Heart right ventricle (tissue), 16 donors: ENCODE data around the gene HOXC12. TPM values are rescaled to one million over a fixed set of nuclear protein-coding genes. Genes with fewer than 3 reads are reported as not detected.

Experiments used
- ATAC-seq, 8 donors: fragments of 200-7000 bp; cut with Tn5 transposase; one replicate each; pipeline ENCODE4 v1.9.1; 2020; ENCODE audit warnings: mild to moderate bottlenecking in 8 of 8, moderate library complexity in 8 of 8, moderate number of reproducible peaks in 1 of 8
- DNase-seq, 2 donors: peaks; one replicate each; pipeline ENCODE4 v3.0.0-alpha.2; 2020
- H3K27ac ChIP-seq, 10 donors: fragments of 200-600 bp; sonication (generic) in 2 of 10; one replicate each; pipeline versions ENCODE4 v1.5.0 to v1.8.0; 2020 to 2022; ENCODE audit warnings: mild to moderate bottlenecking in 3 of 10
- H3K27me3 ChIP-seq, 7 donors: fragments of 200-600 bp; one replicate each; pipeline ENCODE4 v1.8.0; 2021 to 2022; ENCODE audit warnings: mild to moderate bottlenecking in 2 of 7
- H3K36me3 ChIP-seq, 9 donors: fragments of 200-600 bp; sonication (generic) in 1 of 9; one replicate each; pipeline versions ENCODE4 v1.5.0 to v1.8.0; 2020 to 2022; ENCODE audit warnings: mild to moderate bottlenecking in 2 of 9
- H3K4me1 ChIP-seq, 9 donors: fragments of 200-600 bp; sonication (generic) in 1 of 9; one replicate each; pipeline versions ENCODE4 v1.5.0 to v1.8.0; 2020 to 2022; ENCODE audit warnings: mild to moderate bottlenecking in 4 of 9
- H3K4me3 ChIP-seq, 10 donors: fragments of 200-600 bp; sonication (generic) in 2 of 10; one replicate each; pipeline versions ENCODE4 v1.5.0 to v1.8.0; 2020 to 2022; ENCODE audit warnings: mild to moderate bottlenecking in 7 of 10, moderate library complexity in 2 of 10
- H3K9me3 ChIP-seq, 11 donors: fragments of 200-600 bp in 10 of 11; sonication (generic) in 2 of 11; one replicate each; pipeline versions ENCODE4 v1.5.0 to v1.8.0; 2013 to 2022; ENCODE audit warnings: mild to moderate bottlenecking in 2 of 11, control low read depth in 1 of 11, moderate library complexity in 1 of 11
- CTCF ChIP-seq, 9 donors: fragments of 200-600 bp; sonication (generic) in 2 of 9; IDR thresholded peaks; one replicate each; pipeline versions ENCODE4 v1.5.0 to v1.8.0; 2021 to 2022; ENCODE audit warnings: antibody characterized with exemption in 9 of 9, mild to moderate bottlenecking in 5 of 9, moderate library complexity in 1 of 9
- WGBS, 2 donors: extraction: QIAGEN DNeasy Blood & Tissue Kit; methylation state at CpG; one replicate each; pipeline ENCODE4 v1.1.7; 2013; ENCODE audit warnings: inconsistent platforms in 1 of 2; 5-methylcytosine and 5-hydroxymethylcytosine counted together
- intact Hi-C, 10 donors: fragments of 100-400 bp; cut with DNase I; formaldehyde crosslinking; loops; one replicate each; pipeline versions ENCODE4 v1.11.1 to v1.14.2; 2022
- polyA plus RNA-seq, 2 donors: library from polyadenylated mRNA; stranded (reverse); fragments of 200-250 nt; gene quantifications; one replicate each; pipeline ENCODE4 v1.2.3, GENCODE V29; 2013
- total RNA-seq, 10 donors: library from RNA; stranded (reverse); fragmentation: NEBNext Ultra II Directional in 3 of 10; extraction: Animal tissue kit (Norgen Biotek cat#: 25700) in 3 of 10; gene quantifications; one replicate each; pipeline versions ENCODE4 v1.2.1 to v1.2.4, GENCODE V29; 2021 to 2023
- donor health status: Arrhythmogenic right ventricular cardiomyopathy.
- donor health status: ischemic (EF 13 %, LVEDD 7.1; RV severe dilation, severe dysfunction).
- donor health status: healthy with polysubstance abuse.
- donor health status: DM: no; HTN: yes; CAD: no.
- donor health status: DM: no; HTN: no; CAD: no.
- donor health status: ischemic (EF 25% LVEDD 6.9; RV normal size, moderate dysfunction).
- donor health status: ischemic (EF 25% LVEDD 5.7; RV mildly dilated, moderate dysfunction).
- donor health status: healthy.
- donor health status: DM: yes; HTN: yes; CAD: no.
- donor health status: Ischemic cardiomyopathy.
- donor health status: ischemic (EF 35%, LVEDD 5.7; RV mildly dilated, moderate dysfunction).
- donor health status: nonischemic (EF 11% LVEDD 7.7; RV severe dilation, severe dysfunction).
- donor health status: DM: yes; HTN: yes; CAD: no.
- donor health status: PGD.
- donor health status: ischemic (EF 29% LVEDD 5.4; RV normal size, mild dysfunction).
- donor health status: nonischemic (EF 23%, LVEDD 6.1; RV moderate dilation, normal function).

Gene HOXC12
- total and polyA plus RNA-seq, 12 donors: not detected

DNA sequence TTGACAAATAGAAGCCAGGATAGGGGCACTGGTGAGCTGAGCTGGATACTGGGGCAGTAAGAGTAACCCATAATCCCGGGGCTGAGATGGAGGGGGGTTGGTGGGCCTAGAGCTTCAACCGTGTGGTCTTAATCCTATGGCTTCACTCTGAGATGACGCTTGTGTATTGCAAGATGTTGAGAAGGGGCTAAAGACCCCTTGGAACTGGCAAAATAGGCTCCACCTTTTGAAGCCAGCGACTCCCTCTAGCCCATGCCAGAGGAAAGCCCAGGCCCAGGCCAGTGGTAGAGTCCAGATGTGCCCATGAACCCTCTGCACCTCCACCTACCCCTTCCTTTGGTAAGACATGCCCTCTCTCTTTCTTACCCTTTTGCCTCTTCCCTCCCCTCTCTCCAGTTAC lies 4.6 kb downstream of the HOXC12 start:
- no peak for DNase-seq
- Histone ChIP-seq H3K27me3 (peaks cover 70 to 100% (median 100%) of the 10 kb centered on the region in 7 donors), H3K36me3 (no peaks in the 10 kb centered on the region), H3K4me1 (peaks cover 0 to 11% (median 3%) of the 10 kb centered on the region in 9 donors), H3K9me3 (no peaks in the 10 kb centered on the region), H3K27ac (no peak overlapping the region), H3K4me3 (no peak overlapping the region)
- ATAC-seq: no peak
- intact Hi-C loops: no loop called here
- no peak for TF ChIP-seq CTCF (IDR thresholded peaks at IDR 0.05)
- WGBS, 2 donors: 4 to 18% methylated on average over 4 of the region's 4 CpGs

DNA sequence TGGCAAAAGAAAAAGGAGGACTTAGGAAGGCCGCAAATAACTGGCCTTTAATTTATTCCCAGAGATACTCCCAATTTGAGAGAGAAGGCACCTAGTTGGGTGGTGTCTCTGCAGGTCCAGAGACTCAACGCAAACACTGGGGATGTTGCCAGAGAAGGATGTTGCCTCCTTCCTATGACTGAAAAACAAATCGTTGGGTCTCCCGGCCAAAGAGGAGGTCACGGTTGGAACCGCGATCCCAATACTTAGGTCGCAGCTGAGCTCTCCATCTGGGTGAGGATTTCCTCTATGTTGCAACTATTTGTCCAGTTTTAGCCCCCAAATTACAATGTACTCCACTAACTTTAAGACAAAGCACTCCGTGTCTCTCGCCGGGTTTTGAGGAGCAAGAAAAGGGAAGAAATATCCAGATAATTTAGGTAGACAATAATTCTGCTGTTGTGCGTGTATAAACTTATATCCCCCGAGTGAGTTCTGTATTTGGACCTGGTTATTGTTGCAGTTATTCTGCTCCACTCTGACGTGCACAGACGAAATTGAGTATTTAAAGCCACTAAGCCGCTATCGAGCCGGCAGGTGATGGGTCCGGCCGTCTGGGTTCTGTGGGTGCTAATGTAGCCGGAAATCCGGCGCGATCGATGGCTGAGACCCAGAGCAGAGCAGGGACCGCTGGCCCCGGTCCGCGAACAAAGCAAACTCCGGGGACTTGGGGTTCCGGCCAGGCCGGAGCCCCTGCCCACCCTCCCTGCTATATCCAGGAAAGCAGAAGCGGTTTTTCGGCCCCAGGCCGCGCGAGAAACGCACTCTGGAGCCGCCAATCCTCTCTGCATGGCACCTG lies 5.7 kb downstream of the HOXC12 start:
- H3K4me1 ChIP-seq: peaks cover 0 to 11% (median 3%) of the 10 kb centered on the region in 9 donors
- intact Hi-C loops: no loop called here
- no peak for DNase-seq

GRCh38 chr12:53961025-53961761 lies 6.5 kb downstream of the HOXC12 start:
- intact Hi-C loops: no loop called here
- Histone ChIP-seq H3K36me3 (no peaks in the 10 kb centered on the region), H3K4me1 (peaks cover 0 to 16% (median 3%) of the 10 kb centered on the region in 9 donors), H3K9me3 (no peaks in the 10 kb centered on the region), H3K27ac (no peak overlapping the region), H3K4me3 (peak overlapping the region in 1 of 10 donors; percentile 12), H3K27me3 (peaks cover 64 to 100% (median 100%) of the 10 kb centered on the region in 7 donors)
- no peak for TF ChIP-seq CTCF (IDR thresholded peaks at IDR 0.05)
- no peak for ATAC-seq
- 1 to 2% methylated on average over 72 of the region's 72 CpGs for WGBS, 2 donors
- no peak for DNase-seq

More for the DNA sequence above, 5.7 kb downstream of the HOXC12 start:
- Histone ChIP-seq H3K9me3 (no peaks in the 10 kb centered on the region), H3K36me3 (no peaks in the 10 kb centered on the region), H3K27me3 (peaks cover 66 to 100% (median 100%) of the 10 kb centered on the region in 7 donors), H3K4me3 (no peak overlapping the region), H3K27ac (no peak overlapping the region)
- ATAC-seq: no peak
- WGBS, 2 donors: 8% methylated on average over 39 of the region's 39 CpGs
- TF ChIP-seq CTCF (IDR thresholded peaks at IDR 0.05): no peak

DNA sequence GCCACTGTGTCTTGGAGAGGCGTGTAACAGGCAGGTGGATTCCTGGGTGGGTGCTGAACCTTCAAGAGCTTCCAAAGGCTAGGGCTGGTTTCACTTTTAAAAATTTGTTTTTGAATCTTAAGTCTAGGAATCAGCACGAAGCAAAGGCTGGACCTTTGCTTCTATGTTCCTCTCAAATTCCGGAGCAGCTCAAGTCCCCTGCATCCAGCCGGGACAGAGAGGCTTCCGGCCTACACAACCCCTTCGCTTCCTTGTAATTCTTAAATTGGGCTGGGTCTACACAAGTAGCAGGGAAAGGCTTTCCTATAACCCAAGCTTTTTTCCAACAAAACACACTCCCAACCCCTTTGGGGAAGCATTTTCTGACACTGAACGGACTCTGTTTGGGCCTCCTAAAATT lies 8.3 kb downstream of the HOXC12 start:
- H3K27ac ChIP-seq: no peak overlapping the region
- ATAC-seq (no peak), DNase-seq (no peak)
- H3K36me3 ChIP-seq: no peaks in the 10 kb centered on the region
- TF ChIP-seq CTCF (IDR thresholded peaks at IDR 0.05): no peak
- no peak overlapping the region for H3K4me3 ChIP-seq
- H3K9me3 ChIP-seq: no peaks in the 10 kb centered on the region
- intact Hi-C loops: no loop called here
- H3K27me3 ChIP-seq: peaks cover 55 to 100% (median 100%) of the 10 kb centered on the region in 7 donors
- whole genome bisulfite sequencing, 2 donors: 23 to 24% methylated on average over 7 of the region's 7 CpGs
- H3K4me1 ChIP-seq: peaks cover 0 to 22% (median 4%) of the 10 kb centered on the region in 9 donors
